Measurements from ENCODE around the gene SLC25A17. TPM values are rescaled to one million over a fixed set of nuclear protein-coding genes. Genes with fewer than 3 reads are reported as not detected.

SLC25A17 gene
- total and polyA plus RNA-seq, 10 donors: 11.4 to 16.1 (median 13.8) TPM

DNA sequence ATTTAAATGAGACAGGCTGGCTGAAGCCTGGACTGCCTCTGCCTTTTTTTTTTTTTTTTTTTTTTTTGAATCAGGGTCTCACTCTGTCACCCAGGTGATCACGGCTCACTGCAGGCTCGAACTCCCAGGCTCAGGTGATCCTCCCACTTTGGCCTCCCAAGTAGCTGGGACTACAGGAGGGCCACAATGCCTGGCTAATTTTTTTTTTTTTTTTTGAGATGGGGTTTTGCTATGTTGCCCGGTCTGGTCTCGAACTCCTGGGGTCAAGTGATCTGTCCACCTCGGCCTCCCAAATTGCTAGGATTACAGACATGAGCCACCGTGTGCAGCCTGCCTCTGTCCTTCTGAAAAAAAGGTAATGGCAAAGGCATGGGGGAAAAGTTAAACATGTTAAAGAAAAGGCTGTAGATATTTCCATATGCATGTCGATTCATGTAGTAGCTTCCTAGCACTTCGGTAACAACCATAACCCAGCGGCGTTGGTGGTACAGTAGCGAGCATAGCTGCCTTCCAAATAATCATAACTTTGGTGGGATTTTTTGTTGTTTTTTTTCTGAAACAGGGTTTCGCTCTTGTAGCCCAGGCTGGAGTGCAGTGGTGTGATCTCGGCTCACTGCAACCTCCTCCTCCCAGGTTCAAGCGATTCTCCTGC lies 91.1 kb downstream of the SLC25A17 start:
- 85 to 95% (median 88%) methylated on average over 14 of the region's 14 CpGs for WGBS, 5 donors
- intact Hi-C loops (cut with DNase I; ENCODE audit: low total_unique reads): no loop called here
- Histone ChIP-seq H3K4me1 (peaks cover 0 to 49% (median 17%) of the 10 kb centered on the region in 6 donors), H3K36me3 (no peaks in the 10 kb centered on the region), H3K27ac (peak overlapping the region in 6 of 8 donors; percentile 9 to 70 (median 48)), H3K27me3 (replicated peaks in 1 of 7) (no peaks in the 10 kb centered on the region), H3K4me3 (no peak overlapping the region), H3K9me3 (no peaks in the 10 kb centered on the region)
- DNase-seq: no peak
- TF ChIP-seq POLR2AphosphoS5 (IDR thresholded peaks at IDR 0.05): no peak
- TF ChIP-seq, protein P1, sequence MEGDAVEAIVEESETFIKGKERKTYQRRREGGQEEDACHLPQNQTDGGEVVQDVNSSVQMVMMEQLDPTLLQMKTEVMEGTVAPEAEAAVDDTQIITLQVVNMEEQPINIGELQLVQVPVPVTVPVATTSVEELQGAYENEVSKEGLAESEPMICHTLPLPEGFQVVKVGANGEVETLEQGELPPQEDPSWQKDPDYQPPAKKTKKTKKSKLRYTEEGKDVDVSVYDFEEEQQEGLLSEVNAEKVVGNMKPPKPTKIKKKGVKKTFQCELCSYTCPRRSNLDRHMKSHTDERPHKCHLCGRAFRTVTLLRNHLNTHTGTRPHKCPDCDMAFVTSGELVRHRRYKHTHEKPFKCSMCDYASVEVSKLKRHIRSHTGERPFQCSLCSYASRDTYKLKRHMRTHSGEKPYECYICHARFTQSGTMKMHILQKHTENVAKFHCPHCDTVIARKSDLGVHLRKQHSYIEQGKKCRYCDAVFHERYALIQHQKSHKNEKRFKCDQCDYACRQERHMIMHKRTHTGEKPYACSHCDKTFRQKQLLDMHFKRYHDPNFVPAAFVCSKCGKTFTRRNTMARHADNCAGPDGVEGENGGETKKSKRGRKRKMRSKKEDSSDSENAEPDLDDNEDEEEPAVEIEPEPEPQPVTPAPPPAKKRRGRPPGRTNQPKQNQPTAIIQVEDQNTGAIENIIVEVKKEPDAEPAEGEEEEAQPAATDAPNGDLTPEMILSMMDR (IDR thresholded peaks at IDR 0.05 in 8 of 11, conservative IDR thresholded peaks at IDR 0.05 in 3 of 11): no peak

DNA sequence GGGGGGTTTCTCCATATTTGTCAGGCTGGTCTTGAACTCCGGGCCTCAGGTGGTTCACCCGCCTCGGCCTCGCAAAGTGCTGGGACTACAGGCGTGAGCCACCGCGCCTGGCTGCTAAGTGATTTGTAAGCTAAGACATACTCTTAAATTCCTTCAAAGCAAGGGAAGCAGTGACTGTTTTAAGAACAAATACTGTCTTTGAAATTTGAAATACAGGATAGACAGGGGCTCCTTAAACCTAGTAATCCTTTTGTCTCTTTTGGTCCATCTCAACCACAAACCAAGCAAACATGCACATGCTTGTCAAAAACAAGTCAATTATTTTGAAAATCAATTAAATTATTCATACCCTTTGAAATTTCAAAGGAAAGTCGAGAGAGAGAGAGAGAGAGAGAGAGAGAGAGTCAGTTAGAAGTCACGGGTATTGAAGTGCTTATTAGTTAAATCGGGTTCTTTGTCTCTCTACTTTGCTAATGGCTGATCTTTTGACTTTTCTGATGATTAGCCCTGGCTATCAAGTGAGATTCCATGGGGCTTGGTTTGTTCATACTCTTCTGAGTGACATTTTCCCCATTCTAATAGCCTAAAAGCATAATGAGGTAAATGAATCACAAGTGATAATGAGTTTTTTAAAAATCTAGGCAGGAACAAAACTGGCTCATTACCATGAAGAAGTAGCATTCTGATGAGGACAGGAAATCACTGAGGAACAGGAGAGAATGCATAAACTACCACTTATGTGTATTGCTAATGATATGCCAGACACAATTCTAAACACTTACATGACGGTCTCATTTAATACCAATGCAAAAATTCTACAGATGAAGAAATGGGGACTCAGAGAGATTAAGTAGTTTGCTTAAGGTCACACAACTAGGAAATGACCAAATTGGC lies 91.8 kb downstream of the SLC25A17 start:
- Histone ChIP-seq H3K27ac (peak overlapping the region in 2 of 8 donors; percentile 21 to 70), H3K27me3 (replicated peaks in 1 of 7) (no peaks in the 10 kb centered on the region), H3K4me1 (peaks cover 0 to 41% (median 15%) of the 10 kb centered on the region in 6 donors), H3K9me3 (no peaks in the 10 kb centered on the region), H3K4me3 (no peak overlapping the region), H3K36me3 (no peaks in the 10 kb centered on the region)
- intact Hi-C loops (cut with DNase I; ENCODE audit: low total_unique reads): no loop called here
- no peak for DNase-seq
- TF ChIP-seq, protein P1 (IDR thresholded peaks at IDR 0.05 in 8 of 11, conservative IDR thresholded peaks at IDR 0.05 in 3 of 11): no peak
- TF ChIP-seq POLR2A (IDR thresholded peaks at IDR 0.05) (no peak), POLR2AphosphoS5 (IDR thresholded peaks at IDR 0.05) (no peak)
- 59 to 88% (median 85%) methylated on average over 11 of the region's 11 CpGs for WGBS, 5 donors

DNA sequence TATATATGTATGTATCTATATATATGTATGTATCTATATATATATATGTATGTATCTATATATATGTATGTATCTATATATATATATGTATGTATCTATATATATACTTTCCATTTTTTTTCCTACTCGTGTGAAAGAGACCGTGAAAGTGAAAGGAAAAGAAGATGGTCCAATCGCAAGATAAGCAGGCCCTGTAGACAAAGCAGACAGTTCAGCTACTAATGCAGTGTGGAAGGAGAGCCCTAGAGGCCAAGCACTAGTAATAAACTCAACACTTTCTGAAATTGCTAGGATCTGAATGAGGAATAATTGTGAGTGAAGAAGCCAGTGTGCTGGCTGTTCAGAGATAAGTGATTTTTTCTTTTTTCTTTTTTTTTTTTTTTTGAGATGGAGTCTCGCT lies 92.6 kb downstream of the SLC25A17 start:
- no peak for DNase-seq
- no peaks in the 10 kb centered on the region for H3K9me3 ChIP-seq
- H3K4me1 ChIP-seq: peaks cover 0 to 37% (median 16%) of the 10 kb centered on the region in 6 donors
- WGBS, 5 donors: 13 to 38% (median 37%) methylated on average over 3 to 4 of the region's 4 CpGs
- intact Hi-C loops (cut with DNase I; ENCODE audit: low total_unique reads): no loop called here
- no peak overlapping the region for H3K4me3 ChIP-seq
- no peak overlapping the region for H3K27ac ChIP-seq
- TF ChIP-seq POLR2A (IDR thresholded peaks at IDR 0.05): no peak
- TF ChIP-seq, protein P1 (IDR thresholded peaks at IDR 0.05 in 8 of 11, conservative IDR thresholded peaks at IDR 0.05 in 3 of 11): no peak
- TF ChIP-seq POLR2AphosphoS5 (IDR thresholded peaks at IDR 0.05): no peak
- no peaks in the 10 kb centered on the region for H3K36me3 ChIP-seq
- no peaks in the 10 kb centered on the region for H3K27me3 ChIP-seq (replicated peaks in 1 of 7)

DNA sequence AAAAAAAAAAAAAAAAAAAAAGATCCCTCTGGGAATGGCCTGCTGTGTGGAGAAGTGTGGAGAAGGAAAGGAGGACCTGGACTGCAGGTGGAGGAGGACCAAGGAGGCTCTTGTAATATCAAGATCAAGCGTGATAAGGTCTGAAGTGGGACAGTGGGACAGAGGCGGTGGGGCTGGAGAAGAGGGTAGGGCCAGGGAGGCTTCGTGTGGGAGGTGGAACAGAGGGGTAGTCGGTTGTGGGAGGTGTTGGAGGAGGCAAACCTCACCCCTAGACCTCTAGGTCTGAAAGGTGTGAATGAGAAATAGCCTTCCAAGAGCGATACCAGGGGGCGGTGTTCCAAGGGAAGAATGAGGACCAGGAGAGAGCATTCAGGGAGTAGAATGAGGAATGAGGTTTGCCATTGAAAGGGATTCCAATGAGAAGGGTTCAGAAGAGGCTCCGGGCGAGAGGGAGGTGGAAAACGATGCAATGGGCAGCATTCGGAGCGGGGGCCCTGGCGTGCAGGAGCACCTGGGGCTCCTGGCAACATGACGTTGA lies 95.7 kb downstream of the SLC25A17 start:
- intact Hi-C loops (cut with DNase I; ENCODE audit: low total_unique reads): no loop called here
- DNase-seq: no peak
- Histone ChIP-seq H3K36me3 (no peaks in the 10 kb centered on the region), H3K4me3 (no peak overlapping the region), H3K4me1 (peaks cover 0 to 31% (median 18%) of the 10 kb centered on the region in 6 donors), H3K27ac (no peak overlapping the region), H3K9me3 (no peaks in the 10 kb centered on the region), H3K27me3 (replicated peaks in 1 of 7) (peaks cover 0 to 6% (median 0%) of the 10 kb centered on the region in 7 donors)
- 83 to 88% (median 87%) methylated on average over 13 of the region's 13 CpGs for WGBS, 5 donors
- TF ChIP-seq POLR2AphosphoS5 (IDR thresholded peaks at IDR 0.05): no peak
- no peak for TF ChIP-seq POLR2A (IDR thresholded peaks at IDR 0.05)
- TF ChIP-seq, protein P1 (IDR thresholded peaks at IDR 0.05 in 8 of 11, conservative IDR thresholded peaks at IDR 0.05 in 3 of 11): no peak
